ENCODE measurements around the gene NKAIN4. TPM values are rescaled to one million over a fixed set of nuclear protein-coding genes. Genes with fewer than 3 reads are reported as not detected.

NKAIN4 gene
- total and polyA plus RNA-seq, 2 experiments from 2014 or later, result 12.6 to 13.2 TPM

GRCh38 chr20:63292292-63292701 lies 38.0 kb upstream of the NKAIN4 start (continued):
- no peak for TF ChIP-seq NANOG (IDR thresholded peaks at IDR 0.05; ENCODE audit: borderline replicate concordance)
- TF ChIP-seq ZNF331 (CRISPR knock-in tag; IDR thresholded peaks at IDR 0.05; ENCODE audit: low read depth), result no peak
- TF ChIP-seq EZH2 (IDR thresholded peaks at IDR 0.05; ENCODE audit: low read depth, unreplicated experiment), result no peak
- TF ChIP-seq STAT1 (IDR thresholded peaks at IDR 0.05; ENCODE audit: unreplicated experiment), result no peak
- TF ChIP-seq EZH2phosphoT487 (IDR thresholded peaks at IDR 0.05; ENCODE audit: unreplicated experiment), result no peak
- TF ChIP-seq JUNB (IDR thresholded peaks at IDR 0.05; ENCODE audit: unreplicated experiment), result no peak

- Histone ChIP-seq H3K4me3 (no peak overlapping the region), H3K4me2 (no peak overlapping the region), H3K27me3 (ENCODE audit: insufficient read depth) (no peaks in the 10 kb centered on the region), H3K9me2 (ENCODE audit: insufficient read depth) (no peaks in the 10 kb centered on the region), H2AFZ (no peak overlapping the region), H3K4me1 (ENCODE audit: insufficient read depth) (peaks cover 20% of the 10 kb centered on the region), H3K79me2 (replicated peaks; ENCODE audit: insufficient read depth) (no peaks in the 10 kb centered on the region), H3F3A (replicated peaks; ENCODE audit: low read depth) (no peaks in the 10 kb centered on the region), H4K20me1 (replicated peaks; ENCODE audit: insufficient read depth) (no peaks in the 10 kb centered on the region), H3K27ac (ENCODE audit: low read depth) (no peak overlapping the region), H3K36me3 (ENCODE audit: insufficient read depth) (no peaks in the 10 kb centered on the region; the same call in 1 of the 2 replicates)
- no peak for DNase-seq (ENCODE audit: low spot score)
- peak; percentile 1; the same call in 1 of the 3 replicates for ATAC-seq
- Mint-ChIP-seq H3K27me3 (ENCODE audit: insufficient read depth, low read depth, poor library complexity) (peaks cover 28% of the 10 kb centered on the region), H3K9me3 (no peaks in the 10 kb centered on the region), H3K27ac (no peak overlapping the region), H3K4me3 (no peak overlapping the region), H3K4me1 (peaks cover 19% of the 10 kb centered on the region), H3K36me3 (ENCODE audit: low read depth) (peaks cover 8% of the 10 kb centered on the region)
- TF ChIP-seq ETS1 (IDR thresholded peaks at IDR 0.05) (no peak), REST (IDR thresholded peaks at IDR 0.05; ENCODE audit: unreplicated experiment) (no peak), ZNF114 (CRISPR knock-in tag; IDR thresholded peaks at IDR 0.05) (no peak), NANOG (IDR thresholded peaks at IDR 0.05; ENCODE audit: borderline replicate concordance) (no peak), STAT1 (IDR thresholded peaks at IDR 0.05; ENCODE audit: unreplicated experiment) (no peak), JUNB (IDR thresholded peaks at IDR 0.05; ENCODE audit: unreplicated experiment) (no peak), CREB1 (CRISPR knock-in tag; IDR thresholded peaks at IDR 0.05; ENCODE audit: low read depth) (no peak), EZH2 (IDR thresholded peaks at IDR 0.05; ENCODE audit: low read depth, unreplicated experiment) (no peak), EZH2phosphoT487 (IDR thresholded peaks at IDR 0.05; ENCODE audit: unreplicated experiment) (no peak), ZNF462 (CRISPR knock-in tag; IDR thresholded peaks at IDR 0.05) (no peak), CTCF (conservative IDR thresholded peaks at IDR 0.05; ENCODE audit: low read depth in 2 of 2) (no peak; a peak in 1 of 4 replicates), POLR2AphosphoS5 (IDR thresholded peaks at IDR 0.05; ENCODE audit: low read depth) (no peak)
These were observed 37.5 kb upstream of the NKAIN4 start for GRCh38 chr20:63291811-63292210.
